NCI-H774 (cell line): ENCODE measurements around the gene CHAT.

Experiments used
- DNase-seq: peaks from one replicate; lab custom pipeline; 2025; lab: John Stamatoyannopoulos, UW

The CHAT gene

DNA sequence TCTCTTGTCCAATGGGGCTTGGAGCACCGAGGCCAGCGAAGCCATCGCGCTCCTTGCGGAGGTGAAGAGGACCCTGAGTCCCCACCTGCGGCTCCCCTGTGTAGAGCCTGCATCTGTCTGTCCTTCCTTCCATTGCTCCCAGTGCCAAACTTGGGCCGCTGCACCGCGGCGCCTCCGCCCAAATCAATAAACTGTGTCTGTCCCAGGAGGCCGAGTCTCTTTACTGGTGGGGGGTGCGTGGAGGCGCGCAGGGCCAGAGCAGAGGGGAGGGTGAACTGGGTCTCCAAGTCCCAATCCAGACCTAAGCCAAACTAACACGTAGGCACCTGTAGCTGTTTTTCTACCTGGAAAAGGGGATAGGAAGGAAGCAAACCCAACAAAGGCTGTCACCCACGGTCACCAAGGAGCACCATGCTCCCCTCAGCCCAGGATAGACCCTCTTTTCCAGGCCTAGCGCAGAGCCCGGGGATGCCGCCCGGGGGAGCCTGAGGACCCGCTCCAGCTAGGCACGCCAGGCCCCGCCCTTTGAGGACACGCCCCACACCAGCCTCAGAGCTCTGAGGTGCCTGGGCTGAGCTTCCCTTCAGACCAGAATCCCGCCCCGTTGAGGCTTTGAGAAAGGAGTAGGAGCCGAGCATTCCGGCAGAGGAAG lies 1.2 kb upstream of the CHAT start:
- no peak for DNase-seq

DNA sequence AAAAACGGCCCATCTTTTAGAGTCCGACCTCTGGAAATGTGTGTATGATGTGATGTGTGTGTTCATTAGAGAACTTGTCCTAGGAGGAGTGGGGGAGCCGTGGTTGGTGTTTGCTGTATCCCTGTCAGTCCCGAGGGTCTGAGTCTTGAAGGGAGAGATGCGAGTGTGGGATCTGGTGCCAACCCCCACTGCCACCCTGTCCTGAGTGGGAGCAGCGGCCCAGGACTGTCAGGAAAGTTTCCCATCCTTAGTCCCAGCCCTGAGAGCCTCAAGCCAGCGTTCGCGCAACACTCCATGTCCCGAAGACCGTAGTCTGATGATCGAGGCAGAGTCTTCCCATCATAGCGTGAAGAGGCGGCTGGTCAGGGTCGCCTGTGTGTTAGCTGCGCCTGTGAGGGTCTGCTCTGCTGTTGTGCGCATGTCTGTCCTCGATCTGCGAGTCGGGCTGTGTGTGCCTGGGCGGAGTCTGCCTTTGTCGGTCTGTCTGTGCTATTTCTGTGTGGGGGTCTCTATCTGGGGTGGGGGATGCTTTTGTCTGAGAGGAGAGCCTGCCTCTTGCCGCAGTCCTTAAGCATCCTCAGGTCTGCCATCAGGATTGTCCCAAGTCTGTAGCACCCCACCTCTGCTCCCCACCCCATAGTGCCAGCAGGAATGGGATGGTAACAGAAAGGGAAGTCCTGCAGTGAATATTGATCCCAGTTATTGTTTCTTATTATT lies 514 bp upstream of the CHAT start:
- DNase-seq, result no peak

DNA sequence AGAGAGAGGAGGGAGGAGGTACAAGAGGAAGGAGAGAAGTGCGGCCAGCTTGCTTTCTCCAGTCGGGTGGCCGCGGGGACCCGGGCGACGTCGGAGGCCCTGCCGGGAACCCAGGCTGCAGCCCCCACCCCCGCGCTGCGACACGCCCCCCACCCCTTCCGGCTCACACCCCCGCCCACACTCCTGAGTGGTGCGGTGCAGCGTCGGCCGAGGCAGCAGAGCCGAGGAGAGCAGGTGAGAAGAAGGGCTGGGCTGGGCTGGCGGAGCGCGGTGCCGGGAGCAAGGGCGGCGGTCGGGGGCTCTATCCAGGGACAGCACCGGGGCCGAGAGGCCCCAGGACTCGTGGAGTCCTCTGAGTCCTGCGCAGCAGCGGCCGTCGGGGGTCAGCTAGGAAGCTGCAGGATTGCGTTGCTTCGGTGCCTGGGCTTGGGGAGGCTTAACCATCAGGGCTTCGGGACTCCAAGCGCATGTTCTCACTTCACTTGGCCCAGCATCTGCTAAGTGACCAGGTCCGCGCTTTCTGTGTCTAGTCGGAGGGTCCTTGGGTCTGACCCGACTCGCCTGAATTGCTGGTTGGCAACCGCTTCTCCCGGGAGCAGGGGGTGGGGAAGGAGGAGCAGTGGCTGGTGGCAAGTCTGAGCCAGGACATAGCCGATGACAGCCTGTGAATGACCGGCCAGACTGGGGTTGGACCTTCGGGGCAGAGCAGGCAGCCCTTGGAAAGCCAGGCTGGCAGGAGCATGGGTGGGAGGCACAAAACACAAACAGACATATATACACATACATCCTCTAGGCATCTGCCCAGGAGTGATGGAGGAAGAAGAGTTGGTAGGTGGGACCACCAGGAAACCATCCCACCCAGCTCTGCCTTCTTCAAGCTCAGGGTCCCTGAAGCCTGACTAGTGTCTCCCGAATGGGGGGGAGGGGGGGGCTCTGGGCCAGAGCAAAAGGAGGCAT lies 683 bp downstream of the CHAT start:
- DNase-seq, result no peak

DNA sequence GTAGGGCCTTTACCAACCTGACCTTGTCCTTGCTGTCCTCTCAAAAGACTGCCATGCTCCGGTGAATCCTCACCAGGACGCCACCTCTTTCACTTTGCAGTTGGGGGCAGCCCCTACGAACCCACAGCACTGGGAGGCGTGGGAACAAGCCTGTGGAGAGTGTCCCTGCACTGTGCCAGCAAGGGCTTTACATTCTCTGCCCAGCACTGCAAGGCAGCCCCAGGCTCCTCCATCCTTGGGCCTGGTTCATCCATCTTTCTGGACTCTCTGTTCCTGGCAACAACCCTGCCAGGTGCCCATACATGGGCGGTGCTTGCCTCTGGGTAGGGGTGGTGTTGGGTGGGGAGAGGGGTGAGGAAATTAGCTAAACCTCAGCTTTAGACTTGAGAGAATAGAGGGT lies 1.4 kb downstream of the CHAT start:
- no peak for DNase-seq

DNA sequence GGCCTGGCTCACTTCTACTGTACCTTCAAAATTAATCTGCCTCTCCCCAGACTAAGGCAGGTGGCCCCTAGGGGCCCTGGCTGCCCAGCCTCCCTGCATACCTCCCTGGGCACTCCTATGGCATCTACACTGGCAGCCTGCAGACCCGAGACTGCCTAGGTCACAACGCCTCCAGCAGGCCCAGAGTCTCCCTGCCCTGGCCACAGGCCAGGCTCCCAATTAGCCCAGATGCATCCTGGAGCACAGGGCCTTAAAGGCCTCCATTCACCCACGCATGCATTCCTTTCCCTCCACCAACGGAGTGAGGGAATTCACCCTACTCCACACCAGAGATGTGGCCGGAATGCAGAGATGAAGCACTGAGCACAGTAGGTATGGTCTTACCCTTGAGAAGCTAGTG lies 1.9 kb downstream of the CHAT start:
- no peak for DNase-seq

DNA sequence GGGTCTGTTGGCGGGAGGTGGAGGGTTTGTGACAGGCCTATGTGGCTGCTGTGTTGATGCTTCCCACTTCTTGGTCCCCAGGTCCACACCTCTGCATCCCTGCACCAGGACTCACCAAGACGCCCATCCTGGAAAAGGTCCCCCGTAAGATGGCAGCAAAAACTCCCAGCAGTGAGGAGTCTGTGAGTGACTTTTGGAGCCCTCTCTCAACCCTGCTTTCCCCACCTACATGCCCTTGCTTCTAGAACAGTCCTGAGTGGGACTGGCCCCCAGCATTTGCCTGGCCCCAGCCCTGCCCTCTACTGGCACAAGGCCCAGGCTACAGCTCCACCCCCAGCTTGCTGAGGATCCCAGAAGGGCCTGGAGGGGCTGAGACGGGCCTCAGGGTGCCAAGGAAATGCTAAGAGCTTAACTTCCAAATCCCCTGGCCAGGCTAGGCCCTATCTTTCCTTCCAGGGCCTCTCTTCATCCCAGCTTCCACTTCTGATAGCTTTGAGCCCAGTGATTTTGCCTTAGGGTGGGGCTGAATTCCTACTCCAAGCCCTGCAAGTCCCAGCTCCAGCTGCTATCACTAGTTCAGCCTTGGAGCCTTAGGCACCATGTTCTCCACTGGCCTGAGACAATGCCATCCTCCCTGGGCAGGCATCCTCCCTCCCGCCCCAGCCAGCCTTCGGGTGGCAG lies 2.7 kb downstream of the CHAT start:
- no peak for DNase-seq

DNA sequence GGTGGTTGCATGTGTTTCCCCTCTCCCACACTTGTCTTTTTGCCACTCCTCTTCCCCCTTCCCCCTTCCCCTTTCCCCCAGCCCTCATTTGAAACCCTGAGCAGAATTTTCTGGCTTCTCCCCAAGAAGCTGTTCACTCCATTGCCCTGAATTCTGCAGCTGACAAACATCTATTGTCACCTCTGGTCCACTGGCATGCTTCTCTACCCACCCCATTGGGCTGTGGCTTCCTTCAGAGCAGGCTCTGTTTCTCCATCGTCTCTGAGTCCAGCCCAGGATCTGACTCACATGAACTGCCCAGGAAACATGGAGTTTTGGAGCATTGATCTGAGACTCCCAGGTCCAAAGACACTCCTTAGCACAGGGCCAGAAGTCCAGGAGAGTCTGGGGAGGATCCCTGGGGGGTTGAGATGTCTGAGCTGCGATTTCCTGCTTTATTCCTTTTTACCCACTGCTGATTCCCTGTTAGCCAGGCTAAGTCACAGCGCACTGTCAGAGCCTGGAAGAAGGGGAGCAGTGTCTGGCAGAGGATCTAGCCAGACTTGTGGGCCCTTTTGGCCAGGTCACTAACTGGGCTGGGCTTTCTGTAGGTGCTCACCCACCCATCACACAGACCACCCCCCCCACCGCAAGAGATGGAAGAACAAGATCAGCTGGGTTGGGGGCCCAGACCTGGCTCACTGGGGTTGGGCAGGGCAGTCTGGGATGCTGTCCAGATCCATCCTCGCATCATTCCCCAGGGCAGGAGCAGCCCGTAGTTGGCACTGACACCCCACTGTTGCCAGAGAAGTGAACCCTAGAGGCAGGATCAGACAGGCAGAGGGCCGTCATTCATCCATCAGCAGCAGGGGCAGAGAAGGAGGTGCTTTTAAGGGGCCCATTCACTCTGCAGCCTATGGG lies 3.5 kb downstream of the CHAT start:
- DNase-seq, result no peak

DNA sequence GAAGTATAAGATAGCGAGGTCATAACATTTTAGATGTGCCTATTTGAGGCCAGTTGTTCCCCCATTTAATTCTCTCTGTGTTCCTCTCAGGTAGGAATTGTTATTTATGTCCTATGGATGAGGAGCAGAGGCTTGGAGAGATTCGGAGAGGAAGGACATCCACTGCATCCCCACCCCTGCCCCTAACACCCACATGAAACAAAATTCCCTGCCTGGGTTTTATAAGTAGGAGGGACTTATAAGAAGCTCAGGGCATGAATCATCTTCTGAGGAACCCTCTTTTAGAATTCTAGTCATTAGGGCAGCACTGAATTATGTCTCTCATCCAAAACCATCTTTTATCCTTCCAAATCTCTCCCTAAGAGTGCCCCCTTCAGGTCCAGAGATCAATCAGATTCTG lies 5.0 kb downstream of the CHAT start:
- DNase-seq, result no peak

- no peak for DNase-seq
Observed at GRCh38 chr10:49619613-49620012, 5.8 kb downstream of the CHAT start.

GRCh38 chr10:49620286-49620810 lies 6.5 kb downstream of the CHAT start:
- DNase-seq, result no peak

- DNase-seq, result no peak
Observed at GRCh38 chr10:49620841-49621378, 7.1 kb downstream of the CHAT start.

DNA sequence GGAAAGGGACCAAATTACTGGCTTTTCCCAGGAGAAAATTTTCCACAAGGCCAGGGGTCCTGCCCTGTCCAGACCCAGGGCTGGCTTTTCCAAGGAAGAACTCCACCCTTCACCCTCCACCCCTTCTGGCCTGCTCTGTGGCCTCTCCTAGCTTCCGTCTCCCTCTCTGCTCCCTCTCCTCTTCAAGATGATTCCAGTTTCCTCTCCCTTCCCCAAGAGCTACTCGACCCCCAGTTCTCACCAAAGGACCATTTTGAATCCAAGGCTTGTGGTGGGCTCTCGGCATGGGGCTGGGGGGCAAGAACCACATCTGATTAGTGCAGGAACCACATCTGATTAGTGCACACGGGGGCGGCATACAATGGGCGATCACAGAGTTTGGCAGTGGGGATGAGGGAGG lies 7.7 kb downstream of the CHAT start:
- no peak for DNase-seq

GRCh38 chr10:49622426-49623425 lies 8.9 kb downstream of the CHAT start:
- DNase-seq, result no peak

- DNase-seq, result no peak
Observed at GRCh38 chr10:49624629-49625028, 10.8 kb downstream of the CHAT start.

GRCh38 chr10:49625411-49625810 lies 11.6 kb downstream of the CHAT start:
- DNase-seq, result no peak

GRCh38 chr10:49627038-49627437 lies 13.2 kb downstream of the CHAT start:
- DNase-seq, result no peak

DNA sequence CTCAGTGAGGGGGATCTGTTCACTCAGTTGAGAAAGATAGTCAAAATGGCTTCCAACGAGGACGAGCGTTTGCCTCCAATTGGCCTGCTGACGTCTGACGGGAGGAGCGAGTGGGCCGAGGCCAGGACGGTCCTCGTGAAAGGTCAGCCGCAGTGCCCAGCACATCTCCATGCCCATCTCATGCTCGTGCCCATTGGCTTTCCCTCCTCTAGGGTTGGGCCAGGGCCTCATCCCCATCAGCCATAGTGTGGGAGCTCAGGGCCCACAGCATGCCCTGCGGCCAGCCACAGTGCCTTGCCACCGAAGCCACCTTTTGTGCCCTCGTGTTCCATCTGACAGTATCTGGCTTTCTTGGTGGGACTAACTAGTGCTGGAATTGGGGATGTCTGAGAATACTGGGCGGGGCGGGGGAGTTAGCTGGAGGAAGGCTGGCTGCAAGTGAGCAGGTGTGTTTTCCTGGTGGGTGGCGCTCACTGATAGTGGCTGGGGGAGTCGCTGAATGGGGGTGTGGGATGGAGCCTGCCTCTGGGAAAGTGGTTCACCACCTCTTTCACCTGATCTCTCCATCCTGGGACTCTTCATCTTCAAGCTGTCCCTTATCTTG lies 13.9 kb downstream of the CHAT start:
- DNase-seq, result no peak

- no peak for DNase-seq
Observed at GRCh38 chr10:49628599-49628998, 14.8 kb downstream of the CHAT start.

DNA sequence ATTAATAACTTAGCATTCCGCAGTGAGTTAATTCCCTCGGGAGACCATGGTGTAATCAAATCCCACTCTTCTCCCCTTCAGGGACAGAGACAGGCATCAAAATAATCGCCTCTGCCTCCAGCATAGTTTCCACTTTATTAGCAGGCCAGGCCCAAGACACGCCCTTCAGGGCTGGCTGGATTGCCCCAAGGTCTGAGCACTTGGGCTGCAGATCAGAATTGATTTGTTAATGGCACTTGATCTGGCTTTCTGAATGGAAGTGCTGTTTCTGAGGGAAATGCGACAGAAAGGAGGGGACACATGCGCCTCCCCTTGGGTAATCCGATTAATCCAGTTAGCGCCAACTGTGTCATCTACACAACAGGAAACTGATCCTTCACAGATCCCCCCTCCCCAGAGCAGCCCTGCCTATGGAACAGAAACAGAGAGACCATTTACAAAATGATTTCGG lies 15.6 kb downstream of the CHAT start:
- no peak for DNase-seq
